HCT116 (cell line): ENCODE results near the gene ANO6.
"Not testable (repeated sequence)": the region's sequence is repeated elsewhere in the genome, so short reads cannot be mapped to it uniquely, and the experiment has no call there.

Source experiments
- ATF3 ChIP-seq: IDR thresholded peaks from 2 replicates; pipeline ENCODE4 v1.6.1; 2012
- CBX3 ChIP-seq: IDR thresholded peaks from 2 replicates; pipeline ENCODE4 v1.6.1; 2012; ENCODE audit warnings: low read depth
- CTCF ChIP-seq, 3 experiments: fragments of 200-600 bp in 1 of 3; sonication (generic) in 1 of 3; IDR thresholded peaks in 2 of 3; conservative IDR thresholded peaks in 1 of 3; 2 replicates each; pipeline ENCODE4 v1.5.1; 2012 to 2017; ENCODE audit warnings: low read depth in 2 of 3, low read length in 2 of 3, antibody characterized with exemption in 1 of 3, borderline replicate concordance in 1 of 3, control low read depth in 1 of 3, mild to moderate bottlenecking in 1 of 3, mixed read lengths in 1 of 3, mixed run types in 1 of 3, moderate library complexity in 1 of 3; ENCODE audit not compliant: insufficient read depth in 1 of 3
- EZH2 ChIP-seq: fragments of 200-600 bp; sonication (generic); IDR thresholded peaks from 2 replicates; pipeline ENCODE4 v1.6.1; 2017; ENCODE audit warnings: antibody characterized with exemption, mixed run types
- EZH2phosphoT487 ChIP-seq: fragments of 200-600 bp; IDR thresholded peaks from 2 replicates; pipeline ENCODE4 v1.6.1; 2018; ENCODE audit warnings: antibody characterized with exemption, borderline replicate concordance
- MAX ChIP-seq: IDR thresholded peaks from 2 replicates; pipeline ENCODE4 v1.6.1; 2012
- POLR2AphosphoS5 ChIP-seq: IDR thresholded peaks from 2 replicates; pipeline ENCODE4 v1.6.1; 2011; ENCODE audit warnings: mild to moderate bottlenecking, low read depth, low read length, moderate library complexity
- RAD21 ChIP-seq: IDR thresholded peaks from 2 replicates; pipeline ENCODE4 v1.6.1; 2012; ENCODE audit warnings: low read depth, mild to moderate bottlenecking
- REST ChIP-seq: IDR thresholded peaks from 2 replicates; pipeline ENCODE4 v1.6.1; 2012; ENCODE audit warnings: low read depth
- SIN3A ChIP-seq: IDR thresholded peaks from 2 replicates; pipeline ENCODE4 v1.6.1; 2012; ENCODE audit warnings: low read depth
- SP1 ChIP-seq: IDR thresholded peaks from 2 replicates; pipeline ENCODE4 v1.6.1; 2012; ENCODE audit warnings: low read depth
- SRF ChIP-seq: IDR thresholded peaks from 2 replicates; pipeline ENCODE4 v1.6.1; 2012; ENCODE audit warnings: low read depth
- YY1 ChIP-seq: IDR thresholded peaks from 2 replicates; pipeline ENCODE4 v1.6.1; 2011; ENCODE audit warnings: low read length, low read depth, moderate library complexity, mild to moderate bottlenecking; ENCODE audit not compliant: insufficient replicate concordance; ENCODE audit errors: extremely low read depth
- ZNF274 ChIP-seq: fragments of 200-500 bp; sonication (Bioruptor generic); IDR thresholded peaks from 2 replicates; pipeline ENCODE4 v1.6.1; 2014; ENCODE audit warnings: mild to moderate bottlenecking, low read depth, low read length, inconsistent platforms

GRCh38 chr12:45262185-45262584 lies 46.3 kb downstream of the ANO6 start:
- TF ChIP-seq SP1; EZH2; REST; POLR2AphosphoS5; MAX; YY1; SRF; CTCF (IDR thresholded peaks at IDR 0.05 in 2 of 3, conservative IDR thresholded peaks at IDR 0.05 in 1 of 3; ENCODE audit: borderline replicate concordance in 1 of 3, insufficient read depth in 1 of 3, low read depth in 2 of 3, low read length in 2 of 3); RAD21; SIN3A; CBX3; ZNF274; EZH2phosphoT487; ATF3: not testable (repeated sequence)
